ENCODE measurements around the gene SH3BGR.

The SH3BGR gene

GRCh38 chr21:39430954-39431353 lies 20.8 kb upstream of the SH3BGR start:
- Histone ChIP-seq H3K27me3 (ENCODE audit: insufficient read depth, poor library complexity, severe bottlenecking) (no peaks in the 10 kb centered on the region), H3K4me3 (replicated peaks; ENCODE audit: insufficient read depth, low read length) (no peak overlapping the region), H3K27ac (replicated peaks) (no peak overlapping the region)
- no peak for TF ChIP-seq REST (IDR thresholded peaks at IDR 0.05; ENCODE audit: insufficient replicate concordance, low read depth)
- no peak for TF ChIP-seq POLR2AphosphoS5 (IDR thresholded peaks at IDR 0.05; ENCODE audit: low read depth)
- no peak for TF ChIP-seq SPI1 (IDR thresholded peaks at IDR 0.05; ENCODE audit: borderline replicate concordance, low read depth)
- no peak for TF ChIP-seq CTCF (IDR thresholded peaks at IDR 0.05; ENCODE audit: insufficient read depth, low read length)
- no peak for TF ChIP-seq GABPA (IDR thresholded peaks at IDR 0.05; ENCODE audit: low read depth)
- no peak for DNase-seq (ENCODE audit: low read depth in 1 of 2, low spot score in 1 of 2)

- H3K27ac ChIP-seq (replicated peaks) = no peak overlapping the region
- no peaks in the 10 kb centered on the region for H3K27me3 ChIP-seq (ENCODE audit: insufficient read depth, poor library complexity, severe bottlenecking)
- no peak for TF ChIP-seq REST (IDR thresholded peaks at IDR 0.05; ENCODE audit: insufficient replicate concordance, low read depth)
- TF ChIP-seq SPI1 (IDR thresholded peaks at IDR 0.05; ENCODE audit: borderline replicate concordance, low read depth) = no peak
- TF ChIP-seq GABPA (IDR thresholded peaks at IDR 0.05; ENCODE audit: low read depth) = no peak
- no peak for TF ChIP-seq POLR2AphosphoS5 (IDR thresholded peaks at IDR 0.05; ENCODE audit: low read depth)
- no peak for TF ChIP-seq CTCF (IDR thresholded peaks at IDR 0.05; ENCODE audit: insufficient read depth, low read length)
- no peak overlapping the region for H3K4me3 ChIP-seq (replicated peaks; ENCODE audit: insufficient read depth, low read length)
- DNase-seq (ENCODE audit: low read depth in 1 of 2, low spot score in 1 of 2) = no peak
Measured at GRCh38 chr21:39434950-39435349, 16.8 kb upstream of the SH3BGR start.

GRCh38 chr21:39439232-39439631 lies 12.5 kb upstream of the SH3BGR start:
- Histone ChIP-seq H3K27me3 (ENCODE audit: insufficient read depth, poor library complexity, severe bottlenecking) (no peaks in the 10 kb centered on the region), H3K4me3 (replicated peaks; ENCODE audit: insufficient read depth, low read length) (no peak overlapping the region), H3K27ac (replicated peaks) (no peak overlapping the region)
- no peak for DNase-seq (ENCODE audit: low read depth in 1 of 2, low spot score in 1 of 2)
- TF ChIP-seq GABPA (IDR thresholded peaks at IDR 0.05; ENCODE audit: low read depth) (no peak), SPI1 (IDR thresholded peaks at IDR 0.05; ENCODE audit: borderline replicate concordance, low read depth) (no peak), CTCF (IDR thresholded peaks at IDR 0.05; ENCODE audit: insufficient read depth, low read length) (no peak), REST (IDR thresholded peaks at IDR 0.05; ENCODE audit: insufficient replicate concordance, low read depth) (no peak), POLR2AphosphoS5 (IDR thresholded peaks at IDR 0.05; ENCODE audit: low read depth) (no peak)

Data from HL-60 (cell line).